Heart left ventricle (tissue), 16 donors: ENCODE measurements around the gene TNFRSF11A. TPM values are rescaled to one million over a fixed set of nuclear protein-coding genes. Genes with fewer than 3 reads are reported as not detected.

ENCODE experiments used
- ATAC-seq, 4 donors: fragments of 200-7000 bp; cut with Tn5 transposase; one replicate each; pipeline ENCODE4 v1.9.1; 2020 to 2022; ENCODE audit warnings: moderate library complexity in 4 of 4, mild to moderate bottlenecking in 3 of 4, moderate number of reproducible peaks in 1 of 4
- DNase-seq, 5 donors: peaks; one replicate each; pipeline ENCODE4 v3.0.0-alpha.2; 2020
- H3K27ac ChIP-seq, 12 donors: fragments of 200-600 bp; sonication (generic) in 4 of 12; one replicate each; pipeline versions ENCODE4 v1.5.0 to v1.8.0; 2016 to 2022; ENCODE audit warnings: mild to moderate bottlenecking in 2 of 12
- H3K27me3 ChIP-seq, 9 donors: fragments of 200-600 bp; sonication (generic) in 2 of 9; one replicate each; pipeline versions ENCODE4 v1.5.1 to v1.8.0; 2016 to 2022; ENCODE audit warnings: mild to moderate bottlenecking in 3 of 9
- H3K36me3 ChIP-seq, 9 donors: fragments of 200-600 bp; sonication (generic) in 2 of 9; one replicate each; pipeline versions ENCODE4 v1.5.0 to v1.8.0; 2018 to 2022; ENCODE audit warnings: mild to moderate bottlenecking in 2 of 9
- H3K4me1 ChIP-seq, 12 donors: fragments of 200-600 bp; sonication (generic) in 4 of 12; one replicate each; pipeline versions ENCODE4 v1.5.0 to v1.8.0; 2016 to 2022; ENCODE audit warnings: mild to moderate bottlenecking in 3 of 12
- H3K4me3 ChIP-seq, 12 donors: fragments of 200-600 bp; sonication (generic) in 4 of 12; one replicate each; pipeline versions ENCODE4 v1.5.0 to v1.8.0; 2017 to 2022; ENCODE audit warnings: mild to moderate bottlenecking in 9 of 12, moderate library complexity in 4 of 12
- H3K9me3 ChIP-seq, 12 donors: fragments of 200-600 bp; sonication (generic) in 4 of 12; one replicate each; pipeline versions ENCODE4 v1.5.0 to v1.8.0; 2016 to 2022; ENCODE audit warnings: mild to moderate bottlenecking in 1 of 12
- POLR2A ChIP-seq, 2 donors: fragments of 450-650 bp; IDR thresholded peaks; one replicate each; pipeline ENCODE4 v1.6.1; 2017; ENCODE audit warnings: antibody characterized with exemption in 2 of 2, mild to moderate bottlenecking in 2 of 2, moderate library complexity in 2 of 2
- WGBS, 4 donors: extraction: QIAGEN DNeasy Blood & Tissue Kit in 2 of 4; methylation state at CpG; one replicate each; pipeline versions ENCODE4 v1.1.5 to v1.1.7; 2013 to 2018; 5-methylcytosine and 5-hydroxymethylcytosine counted together
- intact Hi-C, 10 donors: fragments of 100-400 bp; cut with DNase I; formaldehyde crosslinking; loops; one replicate each; pipeline versions ENCODE4 v1.11.1 to v1.14.2; 2022
- polyA plus RNA-seq, 2 donors: library from polyadenylated mRNA; stranded (reverse); fragments of 200-250 nt; gene quantifications; one replicate each; pipeline ENCODE4 v1.2.3, GENCODE V29; 2013
- total RNA-seq, 9 donors: library from RNA; depleted of rRNA in 2 of 9; stranded (reverse); fragments of >200 nt in 2 of 9; fragmentation: NEBNext Ultra II Directional in 3 of 9; extraction: Animal tissue kit (Norgen Biotek cat#: 25700) in 3 of 9; gene quantifications; one replicate each; pipeline versions ENCODE4 v1.1.0 to v1.2.4, GENCODE V29; 2016 to 2023
- TF ChIP-seq, protein P1 (sequence below), 12 donors: fragments of 200-600 bp; sonication (generic) in 4 of 12; IDR thresholded peaks; one replicate each; pipeline versions ENCODE4 v1.5.0 to v1.8.0; 2018 to 2022; ENCODE audit warnings: antibody characterized with exemption in 12 of 12, mild to moderate bottlenecking in 5 of 12
- donor health status: ischemic (EF 13 %, LVEDD 7.1; RV severe dilation, severe dysfunction).
- donor health status: healthy with polysubstance abuse.
- donor health status: DM: no; HTN: yes; CAD: no.
- donor health status: DM: no; HTN: no; CAD: no.
- donor health status: ischemic (EF 25% LVEDD 6.9; RV normal size, moderate dysfunction).
- donor health status: ischemic (EF 25% LVEDD 5.7; RV mildly dilated, moderate dysfunction).
- donor health status: healthy.
- donor health status: DM: yes; HTN: yes; CAD: no.
- donor health status: ischemic (EF 35%, LVEDD 5.7; RV mildly dilated, moderate dysfunction).
- donor health status: nonischemic (EF 11% LVEDD 7.7; RV severe dilation, severe dysfunction).
- donor health status: DM: yes; HTN: yes; CAD: no.
- donor health status: PGD.
- donor health status: ischemic (EF 29% LVEDD 5.4; RV normal size, mild dysfunction).
- donor health status: nonischemic (EF 23%, LVEDD 6.1; RV moderate dilation, normal function).

Gene TNFRSF11A
- total and polyA plus RNA-seq, 11 donors = 0.16 to 5.0 (median 1.4) TPM

DNA sequence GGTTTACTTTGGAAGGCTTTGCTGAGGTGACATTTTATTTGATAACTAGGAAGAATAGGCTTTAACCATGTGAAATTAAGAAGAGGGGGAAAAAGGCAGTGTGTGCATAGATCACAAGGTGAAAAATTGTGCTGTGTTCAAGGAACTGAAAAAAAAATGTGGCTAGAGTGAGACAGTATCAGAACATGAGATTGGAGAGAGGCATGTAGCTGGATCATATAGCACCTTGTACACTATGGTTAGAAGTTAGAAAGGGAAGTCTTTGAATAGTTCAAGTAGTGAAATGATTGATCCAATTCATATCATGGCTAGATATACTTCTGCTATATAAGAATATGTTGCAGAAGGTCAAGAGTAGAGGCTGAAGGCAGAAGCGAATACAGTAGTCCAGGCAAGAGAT lies 12.3 kb upstream of the TNFRSF11A start:
- intact Hi-C loops = no loop called here
- Histone ChIP-seq H3K4me1 (no peaks in the 10 kb centered on the region), H3K4me3 (no peak overlapping the region), H3K27me3 (no peaks in the 10 kb centered on the region), H3K36me3 (peaks cover 0 to 30% (median 9%) of the 10 kb centered on the region in 9 donors), H3K9me3 (no peaks in the 10 kb centered on the region), H3K27ac (no peak overlapping the region)
- DNase-seq (no peak), ATAC-seq (no peak)
- TF ChIP-seq, protein P1, sequence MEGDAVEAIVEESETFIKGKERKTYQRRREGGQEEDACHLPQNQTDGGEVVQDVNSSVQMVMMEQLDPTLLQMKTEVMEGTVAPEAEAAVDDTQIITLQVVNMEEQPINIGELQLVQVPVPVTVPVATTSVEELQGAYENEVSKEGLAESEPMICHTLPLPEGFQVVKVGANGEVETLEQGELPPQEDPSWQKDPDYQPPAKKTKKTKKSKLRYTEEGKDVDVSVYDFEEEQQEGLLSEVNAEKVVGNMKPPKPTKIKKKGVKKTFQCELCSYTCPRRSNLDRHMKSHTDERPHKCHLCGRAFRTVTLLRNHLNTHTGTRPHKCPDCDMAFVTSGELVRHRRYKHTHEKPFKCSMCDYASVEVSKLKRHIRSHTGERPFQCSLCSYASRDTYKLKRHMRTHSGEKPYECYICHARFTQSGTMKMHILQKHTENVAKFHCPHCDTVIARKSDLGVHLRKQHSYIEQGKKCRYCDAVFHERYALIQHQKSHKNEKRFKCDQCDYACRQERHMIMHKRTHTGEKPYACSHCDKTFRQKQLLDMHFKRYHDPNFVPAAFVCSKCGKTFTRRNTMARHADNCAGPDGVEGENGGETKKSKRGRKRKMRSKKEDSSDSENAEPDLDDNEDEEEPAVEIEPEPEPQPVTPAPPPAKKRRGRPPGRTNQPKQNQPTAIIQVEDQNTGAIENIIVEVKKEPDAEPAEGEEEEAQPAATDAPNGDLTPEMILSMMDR (IDR thresholded peaks at IDR 0.05) = no peak
- TF ChIP-seq POLR2A (IDR thresholded peaks at IDR 0.05) = no peak
- 97 to 99% (median 98%) methylated on average over 1 of the region's 1 CpG for WGBS, 4 donors

DNA sequence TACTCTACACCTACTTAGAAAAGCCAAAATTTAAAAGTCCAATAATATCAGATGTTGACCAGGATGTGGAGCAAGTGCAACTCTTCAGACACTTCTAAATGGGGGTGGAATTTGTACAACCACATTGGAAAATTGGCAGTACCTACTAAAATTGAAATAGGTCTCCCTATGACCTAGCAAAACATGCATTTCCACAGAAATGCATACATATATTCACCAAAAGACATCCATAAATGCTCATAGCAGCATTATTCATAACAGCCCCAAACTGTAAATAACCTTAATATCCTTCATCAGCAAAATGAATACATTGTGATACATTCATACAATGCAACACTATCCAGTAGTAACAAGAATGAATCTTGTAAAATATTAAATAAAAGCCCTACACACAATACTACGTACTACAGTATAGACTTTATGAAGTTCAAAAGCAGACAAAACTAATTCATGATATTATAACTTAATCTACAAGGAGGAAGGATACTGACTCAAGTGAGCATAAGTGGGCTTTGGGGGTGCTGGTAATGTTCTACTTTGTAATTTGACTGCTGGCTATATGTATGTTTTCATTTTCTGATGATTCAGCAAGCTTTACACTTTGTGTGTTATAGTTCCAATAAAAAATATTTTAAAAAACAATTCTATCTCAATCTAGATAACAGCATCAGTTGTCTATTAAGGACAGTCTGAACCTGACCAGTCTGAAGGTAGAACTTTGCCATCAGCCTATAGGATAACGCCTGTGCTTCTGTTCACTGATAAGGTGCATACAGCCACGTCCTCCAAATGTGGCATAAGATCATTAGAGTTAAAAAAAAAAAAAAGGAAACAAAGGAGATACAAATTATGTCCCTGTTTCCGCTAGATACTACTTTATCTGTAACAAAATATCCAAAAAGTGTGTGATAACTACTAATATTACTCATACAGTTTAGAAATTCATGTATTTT lies 6.6 kb upstream of the TNFRSF11A start:
- no peak overlapping the region for H3K27ac ChIP-seq
- intact Hi-C loops = no loop called here
- H3K27me3 ChIP-seq = peaks cover 0 to 11% (median 0%) of the 10 kb centered on the region in 9 donors
- H3K9me3 ChIP-seq = no peaks in the 10 kb centered on the region
- WGBS, 4 donors = 64 to 71% (median 68%) methylated on average over 4 of the region's 4 CpGs
- H3K4me3 ChIP-seq = no peak overlapping the region
- ATAC-seq = no peak
- H3K36me3 ChIP-seq = no peaks in the 10 kb centered on the region
- H3K4me1 ChIP-seq = no peaks in the 10 kb centered on the region
- no peak for TF ChIP-seq POLR2A (IDR thresholded peaks at IDR 0.05)
- TF ChIP-seq, protein P1 (IDR thresholded peaks at IDR 0.05) = no peak
- DNase-seq = no peak

DNA sequence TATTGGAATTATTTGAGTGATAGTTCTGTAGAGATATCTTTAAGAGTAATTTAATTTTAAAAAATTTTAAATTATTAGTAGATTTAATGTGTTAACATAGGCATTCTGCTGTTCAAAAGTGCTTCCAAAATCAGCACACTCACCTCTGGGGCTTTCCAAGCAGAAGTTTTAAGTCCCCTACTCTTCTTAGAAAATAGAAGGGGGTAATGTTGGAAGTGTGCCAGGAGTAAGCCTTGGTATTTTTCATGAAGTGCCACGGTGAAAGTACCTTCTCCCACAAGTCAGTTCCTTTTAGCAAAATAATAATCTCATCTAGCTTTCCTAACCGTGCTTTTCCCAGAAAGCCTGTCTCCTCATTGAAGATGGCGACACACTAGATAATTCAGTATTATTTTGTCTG lies 3.9 kb upstream of the TNFRSF11A start:
- peaks cover 4 to 23% (median 9%) of the 10 kb centered on the region in 12 donors for H3K4me1 ChIP-seq
- no peaks in the 10 kb centered on the region for H3K36me3 ChIP-seq
- no peak overlapping the region for H3K27ac ChIP-seq
- no peak for ATAC-seq
- 51 to 56% (median 52%) methylated on average over 3 of the region's 3 CpGs for WGBS, 4 donors
- TF ChIP-seq, protein P1 (IDR thresholded peaks at IDR 0.05) = no peak
- TF ChIP-seq POLR2A (IDR thresholded peaks at IDR 0.05) = no peak
- no peak overlapping the region for H3K4me3 ChIP-seq
- peaks cover 9 to 33% (median 17%) of the 10 kb centered on the region in 9 donors for H3K27me3 ChIP-seq
- DNase-seq = no peak
- intact Hi-C loops = loop anchor here in 1 of 10 donors (10.0 kb wide), 1 partner anchor 264 kb away; no protein-coding TSS in a partner anchor
- H3K9me3 ChIP-seq = no peaks in the 10 kb centered on the region

DNA sequence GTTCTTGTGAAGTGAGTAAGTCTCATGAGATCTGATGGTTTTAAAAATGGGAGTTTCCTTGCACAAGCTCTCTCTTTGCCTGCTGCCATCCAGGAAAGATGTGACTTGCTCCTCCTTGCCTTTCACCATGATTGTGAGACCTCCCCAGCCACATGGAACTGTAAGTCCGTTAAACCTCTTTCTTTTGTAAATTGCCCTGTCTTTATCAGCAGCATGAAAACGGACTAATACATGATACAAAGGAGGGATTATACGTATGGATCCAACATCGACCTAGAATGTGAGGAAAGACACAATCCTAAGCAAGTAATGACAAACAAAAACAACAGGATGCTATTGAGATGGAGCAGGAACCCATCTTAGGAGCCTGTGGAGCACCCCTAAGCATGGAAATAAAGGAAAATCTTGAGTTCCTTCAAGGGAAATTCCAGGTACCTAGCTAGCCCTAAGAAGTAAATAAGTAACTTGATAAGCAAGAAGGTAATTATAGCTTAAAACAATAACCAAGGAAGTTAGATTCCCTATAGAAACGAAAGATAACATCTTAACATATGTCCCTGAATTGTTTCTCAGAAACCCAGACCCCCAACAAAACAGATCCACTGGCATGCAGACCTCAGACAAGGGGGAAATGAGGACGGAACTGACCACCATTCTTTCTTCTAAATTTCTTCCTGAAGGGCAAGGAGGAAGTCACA lies 1.5 kb upstream of the TNFRSF11A start:
- WGBS, 4 donors = 22 to 27% (median 25%) methylated on average over 6 of the region's 6 CpGs
- DNase-seq = no peak
- TF ChIP-seq, protein P1 (IDR thresholded peaks at IDR 0.05) = no peak
- TF ChIP-seq POLR2A (IDR thresholded peaks at IDR 0.05) = no peak
- Histone ChIP-seq H3K9me3 (no peaks in the 10 kb centered on the region), H3K27me3 (peaks cover 18 to 57% (median 40%) of the 10 kb centered on the region in 9 donors), H3K4me3 (no peak overlapping the region), H3K4me1 (peaks cover 4 to 46% (median 18%) of the 10 kb centered on the region in 12 donors), H3K27ac (no peak overlapping the region), H3K36me3 (no peaks in the 10 kb centered on the region)
- no peak for ATAC-seq
- intact Hi-C loops = loop anchor here in 1 of 10 donors (10.0 kb wide), 1 partner anchor 261 kb away; no protein-coding TSS in a partner anchor
